GM12864 (cell line): Measurements from ENCODE around the gene ZBTB6.

Experiments used
- DNase-seq: peaks from one replicate; pipeline ENCODE4 v3.0.0-alpha.2; 2011; ENCODE audit warnings: low read depth
- H3K4me3 ChIP-seq: 2 replicates; pipeline ENCODE4 v1.5.1; 2011; ENCODE audit warnings: mild to moderate bottlenecking, low read depth, low read length, control low read depth
- CTCF ChIP-seq: IDR thresholded peaks from 2 replicates; pipeline ENCODE4 v1.5.1; 2011; ENCODE audit warnings: low read depth, mild to moderate bottlenecking, moderate library complexity, low read length, control low read depth, inconsistent platforms; ENCODE audit errors: missing control alignments

ZBTB6 gene

DNA sequence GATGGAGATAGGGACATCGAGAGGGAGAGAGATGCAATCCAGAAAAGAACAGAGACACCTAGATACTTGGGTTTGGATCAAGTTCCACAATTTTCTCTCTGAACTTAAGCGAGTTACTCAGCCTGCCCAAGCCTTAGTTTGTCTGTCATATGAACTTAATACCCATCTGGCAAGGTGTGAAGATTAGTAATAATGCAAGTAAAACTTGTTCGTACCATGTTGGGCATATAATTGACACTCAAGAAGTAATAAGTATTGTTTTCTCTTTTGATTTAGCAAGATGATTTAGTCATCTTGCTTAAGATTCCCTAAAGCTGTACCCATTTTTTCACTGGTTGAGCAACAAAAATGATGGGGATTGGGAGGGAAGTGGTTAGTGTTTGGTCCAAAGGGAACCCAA lies 35.2 kb upstream of the ZBTB6 start:
- no peak overlapping the region for H3K4me3 ChIP-seq
- DNase-seq, result no peak
- no peak for TF ChIP-seq CTCF

GRCh38 chr9:122946461-122947005 lies 33.4 kb upstream of the ZBTB6 start:
- TF ChIP-seq CTCF, result no peak
- no peak for DNase-seq
- H3K4me3 ChIP-seq, result no peak overlapping the region

- H3K4me3 ChIP-seq, result no peak overlapping the region
- DNase-seq, result no peak
- TF ChIP-seq CTCF, result no peak
Observed at GRCh38 chr9:122944960-122945888, 32.1 kb upstream of the ZBTB6 start.

DNA sequence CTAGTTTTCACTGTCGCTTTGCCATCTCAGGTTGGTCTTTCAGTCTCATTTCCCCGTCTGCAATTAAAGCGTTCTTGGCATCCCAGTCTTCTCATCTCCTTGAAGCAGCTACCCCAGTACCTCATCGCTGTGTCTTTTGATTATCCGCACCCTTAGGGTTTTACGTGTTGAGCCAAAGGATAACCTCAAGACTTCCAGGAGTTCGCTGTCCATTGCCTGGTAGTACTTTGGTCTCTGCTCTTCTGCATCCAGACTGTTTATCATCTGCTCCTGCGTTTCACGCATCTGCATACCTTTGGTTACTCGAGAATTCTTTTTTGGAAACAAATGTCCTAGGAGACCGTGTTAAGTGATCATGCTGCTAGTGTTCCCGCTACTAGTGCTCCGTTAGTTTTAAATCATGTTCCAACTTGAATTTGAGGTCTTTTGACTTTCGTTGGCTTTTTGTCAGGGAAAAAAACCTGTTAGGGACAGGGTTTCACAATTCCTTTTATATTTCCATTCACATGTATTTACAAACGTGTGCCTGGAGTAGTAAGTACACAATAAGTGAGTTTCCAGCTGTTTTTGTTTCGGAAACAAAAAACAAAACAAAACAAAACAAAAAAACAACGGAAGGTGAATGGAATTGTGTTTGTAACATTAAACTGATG lies 28.6 kb upstream of the ZBTB6 start:
- no peak for DNase-seq
- peak overlapping the region; percentile 86 for H3K4me3 ChIP-seq
- TF ChIP-seq CTCF, result no peak

DNA sequence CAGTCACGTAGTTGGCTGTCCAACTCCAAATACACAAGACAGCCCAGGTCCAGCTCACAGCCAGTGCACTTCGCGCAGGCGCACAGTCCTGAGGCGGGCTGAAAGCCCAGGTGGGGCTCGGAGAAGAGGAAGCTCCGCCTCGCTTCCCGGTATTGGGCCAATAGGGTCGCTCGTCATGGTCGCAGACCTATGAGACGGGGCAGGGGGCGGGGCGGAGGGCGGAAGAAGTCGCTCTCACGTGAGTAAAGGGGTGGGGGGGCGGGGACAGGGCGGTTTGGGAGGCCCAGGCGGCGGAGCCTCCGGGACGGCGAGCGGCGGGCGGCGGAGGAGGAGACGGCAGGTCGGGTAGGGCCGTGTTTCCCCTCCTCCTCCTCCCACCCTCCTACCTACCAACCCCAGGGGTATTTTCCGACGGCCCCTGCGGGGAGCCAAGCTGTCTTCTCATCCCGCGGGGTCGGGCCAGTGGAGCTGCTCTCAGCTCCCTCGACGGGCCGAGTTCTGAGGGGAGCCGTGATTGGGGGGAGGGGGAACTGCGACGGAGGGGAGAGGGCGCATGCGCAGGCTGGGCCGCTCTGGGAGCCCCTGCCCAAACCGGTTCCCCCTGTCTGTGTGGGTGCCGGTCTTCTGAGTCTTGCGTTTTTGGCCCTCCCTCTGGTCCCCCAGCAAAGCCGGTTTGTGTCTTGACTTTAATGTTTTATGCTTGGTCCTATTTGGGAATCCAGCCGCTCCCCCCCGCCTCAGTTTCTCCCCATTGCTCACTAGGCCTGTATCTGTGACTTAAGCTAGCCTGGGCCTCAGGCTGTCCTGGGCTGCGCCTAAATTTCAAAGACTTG lies 27.8 kb upstream of the ZBTB6 start, which contains the start of gene RABGAP1:
Gene RABGAP1 (plus strand): TSS at position 272 of the 833 bp plus-strand sequence. CDS start 16,040 bp downstream, outside the sequence.
- peak; percentile 96 for DNase-seq
- TF ChIP-seq CTCF, result no peak
- peak within 1 kb of the TSS; percentile 86 for H3K4me3 ChIP-seq

DNA sequence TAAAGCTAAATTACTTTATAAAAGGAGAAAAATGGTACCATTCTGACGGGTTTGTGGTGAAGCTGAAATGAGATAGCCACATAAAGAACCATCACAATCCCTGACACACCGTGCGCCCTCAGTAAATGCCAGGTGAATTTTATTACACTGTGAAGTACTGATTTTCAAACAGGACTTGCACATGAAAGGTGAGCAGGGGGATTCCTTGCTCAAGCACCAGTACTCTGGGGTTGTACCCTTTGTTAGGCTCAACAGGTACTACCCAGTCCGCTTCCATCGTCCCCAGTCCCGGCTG lies 27.3 kb upstream of the ZBTB6 start:
- H3K4me3 ChIP-seq, result peak overlapping the region; percentile 54
- DNase-seq, result no peak
- TF ChIP-seq CTCF, result no peak
